Ectodermal cell (in vitro differentiated cells): Measurements from ENCODE around the gene QPRT.
"Not testable (repeated sequence)": the region's sequence is repeated elsewhere in the genome, so short reads cannot be mapped to it uniquely, and the experiment has no call there.

Experiments
- H3K27ac ChIP-seq: 2 replicates; pipeline ENCODE4 v1.7.0; 2013; ENCODE audit warnings: mild to moderate bottlenecking, low read depth, low read length; ENCODE audit not compliant: insufficient read depth, poor library complexity, severe bottlenecking
- H3K27me3 ChIP-seq: 2 replicates; pipeline ENCODE4 v1.7.0; 2013; ENCODE audit warnings: mild to moderate bottlenecking, low read length; ENCODE audit not compliant: insufficient read depth, control insufficient read depth, poor library complexity, severe bottlenecking
- H3K36me3 ChIP-seq: one replicate; pipeline ENCODE4 v1.7.0; 2013; ENCODE audit warnings: low read length; ENCODE audit not compliant: control insufficient read depth, insufficient read depth
- H3K4me1 ChIP-seq: one replicate; pipeline ENCODE4 v1.7.0; 2013; ENCODE audit warnings: low read length; ENCODE audit not compliant: control insufficient read depth, insufficient read depth
- H3K4me3 ChIP-seq: 2 replicates; pipeline ENCODE4 v1.7.0; 2013; ENCODE audit warnings: low read depth, low read length, control low read depth; ENCODE audit not compliant: insufficient read depth
- H3K9me3 ChIP-seq: 2 replicates; pipeline ENCODE4 v1.7.0; 2013; ENCODE audit warnings: mild to moderate bottlenecking, low read length, moderate library complexity; ENCODE audit not compliant: control insufficient read depth
- WGBS, 2 experiments: methylation state at CpG; one replicate each; pipeline ENCODE4 v1.1.7; 2013; ENCODE audit warnings: missing lambda C conversion rate in 2 of 2; 5-methylcytosine and 5-hydroxymethylcytosine counted together

Gene QPRT

DNA sequence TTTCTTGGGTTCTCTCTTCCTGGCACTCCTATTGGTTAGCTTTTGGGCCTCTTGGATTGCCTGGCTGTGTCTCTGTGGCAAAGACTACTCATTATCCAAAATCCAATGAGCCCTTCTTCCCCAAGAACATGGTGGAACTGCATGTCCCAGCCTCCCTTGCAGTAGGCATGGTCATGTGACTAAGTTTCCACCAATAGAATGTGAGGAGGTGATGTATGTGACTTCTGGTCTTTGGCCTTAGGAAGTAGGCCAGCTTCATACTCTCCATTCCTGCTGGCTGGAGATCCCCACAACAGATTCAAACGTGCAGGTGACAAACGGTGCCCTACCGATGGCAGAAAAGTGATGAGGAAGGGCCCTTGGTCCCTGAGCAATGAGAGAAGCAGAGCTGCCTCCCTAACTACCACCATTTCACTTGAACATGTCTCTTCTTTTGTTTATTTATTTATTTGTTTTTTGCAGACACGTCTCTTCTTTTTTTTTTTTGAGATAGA, 33.2 kb upstream of the QPRT start:
- no peaks in the 10 kb centered on the region for H3K27me3 ChIP-seq
- H3K4me1 ChIP-seq = peaks cover 7% of the 10 kb centered on the region
- H3K4me3 ChIP-seq = no peak overlapping the region
- H3K9me3 ChIP-seq = no peaks in the 10 kb centered on the region
- no peak overlapping the region for H3K27ac ChIP-seq
- WGBS, 2 experiments = 74 to 79% methylated on average over 4 of the region's 4 CpGs
- H3K36me3 ChIP-seq = no peaks in the 10 kb centered on the region

- WGBS, 2 experiments = 92 to 94% methylated on average over 3 of the region's 3 CpGs
- Histone ChIP-seq H3K27me3 (no peaks in the 10 kb centered on the region), H3K36me3 (no peaks in the 10 kb centered on the region)
These were observed 32.0 kb upstream of the QPRT start for GRCh38 chr16:29646947-29647346.

DNA sequence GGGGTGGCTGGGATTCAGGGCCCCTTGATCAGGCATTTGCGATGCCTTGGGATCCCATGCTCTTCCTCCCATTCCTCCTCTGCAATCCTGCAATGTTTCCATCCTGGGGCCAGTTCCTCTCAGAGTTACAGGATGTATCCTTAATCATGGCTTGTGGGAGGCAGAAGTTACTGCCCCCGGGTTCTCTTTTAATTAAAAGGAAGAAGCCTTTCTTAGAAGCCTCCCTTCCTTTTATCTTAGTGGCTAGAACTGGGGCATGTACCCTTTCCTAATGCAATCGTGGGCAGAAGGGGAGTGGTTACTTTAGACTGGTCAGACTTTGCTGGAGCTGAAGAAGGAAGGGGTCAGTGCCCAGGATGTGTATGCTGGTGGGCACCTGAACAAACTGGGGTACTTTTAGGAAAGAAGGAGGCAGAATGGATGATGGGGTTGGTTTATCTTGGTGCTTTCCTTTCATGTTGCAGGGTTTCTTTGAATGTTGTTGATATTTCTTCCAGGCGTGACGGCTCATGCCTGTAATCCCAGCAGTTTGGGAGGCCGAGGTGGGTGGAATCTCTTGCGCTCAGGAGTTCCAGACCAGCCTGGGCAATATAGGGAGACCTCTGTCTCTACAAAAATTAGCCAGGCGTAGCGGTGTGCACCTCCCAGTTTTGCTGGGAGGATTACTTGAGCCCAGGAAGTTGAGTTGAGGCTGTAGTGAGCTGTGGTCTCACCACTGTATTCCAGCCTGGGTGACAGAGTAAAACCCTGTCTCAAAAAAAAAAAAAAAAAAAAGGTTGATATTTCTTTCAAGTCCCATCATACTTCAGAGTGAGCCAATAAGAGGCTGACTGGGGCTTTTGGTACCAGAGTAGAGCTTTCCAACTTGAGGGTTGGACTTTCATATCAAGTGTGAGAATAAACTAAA, 29.1 kb upstream of the QPRT start:
- H3K4me3 ChIP-seq = no peak overlapping the region
- H3K36me3 ChIP-seq = no peaks in the 10 kb centered on the region
- WGBS, 2 experiments = 84 to 88% methylated on average over 9 of the region's 9 CpGs
- no peaks in the 10 kb centered on the region for H3K27me3 ChIP-seq
- H3K27ac ChIP-seq = no peak overlapping the region
- no peaks in the 10 kb centered on the region for H3K9me3 ChIP-seq
- H3K4me1 ChIP-seq = peaks cover 11% of the 10 kb centered on the region

More at GRCh38 chr16:29646947-29647346, 32.0 kb upstream of the QPRT start:
- Histone ChIP-seq H3K4me1 (peaks cover 7% of the 10 kb centered on the region), H3K4me3 (no peak overlapping the region), H3K27ac (no peak overlapping the region), H3K9me3 (no peaks in the 10 kb centered on the region)

DNA sequence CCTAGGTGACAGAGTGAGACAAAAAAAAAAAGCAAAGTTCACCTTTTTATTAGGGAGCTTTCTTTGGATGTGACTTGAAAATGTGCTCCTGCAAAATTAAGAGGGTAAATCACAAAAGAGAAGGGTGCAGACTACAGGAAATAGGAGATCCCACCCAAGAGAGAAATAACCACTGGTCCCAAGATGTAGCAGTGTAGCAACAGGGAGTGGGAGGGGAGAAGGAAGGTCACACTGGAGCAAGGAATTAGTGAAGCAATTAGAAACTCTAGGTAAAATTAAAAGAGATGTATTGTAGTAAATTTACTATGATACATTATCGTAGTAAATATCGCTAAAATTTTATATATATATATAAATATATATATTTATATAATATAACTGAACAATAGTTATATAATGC, 28.2 kb upstream of the QPRT start:
- WGBS, 2 experiments = no CpG with 5 or more reads among the region's 2 CpGs
- Histone ChIP-seq H3K27ac (no peak overlapping the region), H3K9me3 (no peaks in the 10 kb centered on the region), H3K4me3 (no peak overlapping the region), H3K27me3 (no peaks in the 10 kb centered on the region), H3K36me3 (no peaks in the 10 kb centered on the region), H3K4me1 (peaks cover 11% of the 10 kb centered on the region)

- WGBS, 2 experiments = 88 to 89% methylated on average over 2 of the region's 2 CpGs
- H3K27me3 ChIP-seq = no peaks in the 10 kb centered on the region
- no peak overlapping the region for H3K27ac ChIP-seq
- no peaks in the 10 kb centered on the region for H3K36me3 ChIP-seq
- H3K4me3 ChIP-seq = no peak overlapping the region
- H3K9me3 ChIP-seq = no peaks in the 10 kb centered on the region
- peaks cover 11% of the 10 kb centered on the region for H3K4me1 ChIP-seq
These were observed 27.1 kb upstream of the QPRT start for GRCh38 chr16:29651774-29652349.

DNA sequence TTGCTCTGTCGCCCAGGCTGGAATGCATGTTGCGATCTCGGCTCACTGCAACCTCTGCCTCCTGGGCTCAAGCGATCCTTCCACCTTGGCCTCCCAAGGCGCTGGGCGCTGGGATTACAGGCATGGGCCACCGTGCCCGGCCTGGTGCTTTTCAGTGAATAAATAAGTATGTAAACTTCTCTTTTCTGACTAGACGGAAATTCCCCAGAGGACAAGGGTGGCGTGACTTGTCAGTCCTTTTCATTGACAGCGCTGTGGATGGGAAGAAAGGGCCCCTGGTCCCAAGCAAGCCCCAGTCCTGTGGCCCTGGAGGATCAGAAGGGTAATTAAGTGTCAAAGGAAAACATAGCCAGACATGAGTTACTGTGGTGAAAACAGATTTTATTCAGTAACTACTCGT, 25.5 kb upstream of the QPRT start:
- peaks cover 11% of the 10 kb centered on the region for H3K4me1 ChIP-seq
- no peak overlapping the region for H3K27ac ChIP-seq
- no peaks in the 10 kb centered on the region for H3K36me3 ChIP-seq
- no peaks in the 10 kb centered on the region for H3K9me3 ChIP-seq
- 92 to 94% methylated on average over 12 of the region's 12 CpGs for WGBS, 2 experiments
- no peak overlapping the region for H3K4me3 ChIP-seq
- no peaks in the 10 kb centered on the region for H3K27me3 ChIP-seq

- not testable (repeated sequence) for H3K27ac ChIP-seq, H3K4me3 ChIP-seq, H3K9me3 ChIP-seq, H3K36me3 ChIP-seq, H3K27me3 ChIP-seq
- 91 to 93% methylated on average over 5 to 7 of the region's 7 CpGs for WGBS, 2 experiments
- peaks cover 11% of the 10 kb centered on the region for H3K4me1 ChIP-seq
These were observed 25.1 kb upstream of the QPRT start for GRCh38 chr16:29653890-29654289.

- no peaks in the 10 kb centered on the region for H3K36me3 ChIP-seq
- 76% methylated on average over 11 of the region's 11 CpGs for WGBS, 2 experiments
- H3K9me3 ChIP-seq = no peaks in the 10 kb centered on the region
- H3K4me1 ChIP-seq = peaks cover 4% of the 10 kb centered on the region
- no peaks in the 10 kb centered on the region for H3K27me3 ChIP-seq
- no peak overlapping the region for H3K27ac ChIP-seq
- H3K4me3 ChIP-seq = no peak overlapping the region
These were observed 22.1 kb upstream of the QPRT start for GRCh38 chr16:29656688-29657523.

- Histone ChIP-seq H3K27me3 (no peaks in the 10 kb centered on the region), H3K27ac (no peak overlapping the region), H3K4me1 (peaks cover 4% of the 10 kb centered on the region), H3K4me3 (no peak overlapping the region), H3K9me3 (no peaks in the 10 kb centered on the region), H3K36me3 (no peaks in the 10 kb centered on the region)
- WGBS, 2 experiments = 93% methylated on average over 6 of the region's 6 CpGs
These were observed 20.3 kb upstream of the QPRT start for GRCh38 chr16:29658705-29659104.
